HG03575 (cell line): ENCODE results near the gene LYPD6B.

Source experiments
- ATAC-seq: cut with Tn5 transposase; IDR thresholded peaks from one replicate; pipeline ENCODE4 v1.9.1; 2021; ENCODE audit not compliant: unreplicated experiment, insufficient number of reproducible peaks, low FRiP score; ENCODE audit errors: extremely low read depth

Gene LYPD6B

GRCh38 chr2:149008381-149008780 is 30.1 kb upstream of the LYPD6B start:
- no peak for ATAC-seq

DNA sequence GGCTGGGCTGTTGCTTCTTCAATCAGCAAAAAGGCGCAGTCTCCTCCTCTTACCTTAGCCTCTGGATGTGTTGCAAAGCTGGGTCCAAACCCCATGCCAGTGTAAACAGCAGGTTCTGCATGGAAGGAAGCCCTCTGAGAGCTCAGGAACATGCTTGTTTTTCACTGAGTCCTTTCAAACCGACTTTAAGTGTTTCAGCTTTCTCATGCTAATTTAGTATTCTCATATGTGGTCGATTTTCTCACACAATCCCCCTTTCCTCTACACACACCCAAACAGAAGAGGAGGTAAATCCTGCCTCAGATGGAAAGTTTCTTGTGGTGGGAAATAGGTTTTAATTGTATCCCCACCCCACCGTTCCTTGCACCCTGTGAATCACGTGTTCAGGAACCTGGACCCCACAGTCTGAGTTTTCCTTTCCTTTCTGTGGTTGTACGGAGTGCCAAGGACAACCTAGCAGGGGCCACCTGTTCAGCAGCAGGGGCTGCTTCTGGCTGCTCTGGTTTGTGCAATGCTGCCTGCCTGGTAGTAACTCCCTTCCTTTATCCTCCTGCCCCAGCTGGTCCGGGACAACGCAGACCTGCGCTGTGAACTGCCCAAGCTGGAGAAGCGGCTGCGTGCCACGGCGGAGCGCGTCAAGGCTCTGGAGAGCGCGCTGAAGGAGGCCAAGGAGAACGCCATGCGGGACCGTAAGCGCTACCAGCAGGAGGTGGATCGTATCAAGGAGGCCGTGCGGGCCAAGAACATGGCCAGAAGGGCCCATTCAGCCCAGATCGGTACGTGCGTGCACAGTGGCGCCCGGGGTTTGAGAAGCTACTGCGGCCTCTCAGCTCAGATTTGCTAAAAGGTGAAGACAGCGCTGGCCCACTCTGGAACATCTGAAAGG is 28.7 kb upstream of the LYPD6B start:
- ATAC-seq = no peak

DNA sequence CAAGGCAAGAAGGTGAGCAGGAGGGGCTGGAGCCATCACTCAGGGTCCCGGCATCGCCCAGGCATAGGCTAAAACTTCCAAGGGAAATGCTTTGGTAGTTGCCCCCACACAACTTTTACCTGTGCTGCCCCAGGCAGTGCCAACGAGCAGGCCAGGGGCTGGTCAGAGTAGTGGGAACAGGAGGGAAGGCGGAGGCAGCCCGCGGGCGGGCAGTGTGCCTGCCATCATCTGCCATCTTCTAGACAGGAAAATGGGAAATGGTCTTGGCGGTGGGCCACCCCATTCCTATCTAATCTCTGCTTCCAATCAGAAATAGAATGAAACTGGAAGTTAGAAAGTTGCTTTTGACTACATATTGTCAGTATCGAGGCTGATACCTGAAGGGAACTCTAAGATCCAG is 26.0 kb upstream of the LYPD6B start:
- ATAC-seq = no peak

DNA sequence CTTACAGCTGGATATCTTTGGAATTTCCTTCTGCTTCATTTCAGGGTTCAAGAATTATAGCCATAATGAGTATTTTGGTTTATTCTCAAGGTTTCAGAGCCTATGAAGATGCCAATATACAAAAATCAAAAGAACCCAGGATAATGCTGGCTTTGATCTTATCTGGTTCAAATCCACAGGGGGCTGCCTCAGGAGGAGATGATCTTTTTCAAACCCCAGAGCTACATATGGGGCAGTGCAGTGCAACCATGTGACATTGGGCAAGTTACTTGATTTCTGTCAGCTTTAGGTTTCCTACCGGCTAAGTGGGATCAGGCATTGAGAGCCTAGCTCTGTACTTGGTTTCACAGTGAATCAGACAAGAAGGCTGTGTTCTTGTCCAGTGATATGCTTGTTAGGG is 23.0 kb upstream of the LYPD6B start:
- ATAC-seq = no peak

- no peak for ATAC-seq
Measured at GRCh38 chr2:149015926-149016563, 22.5 kb upstream of the LYPD6B start.

DNA sequence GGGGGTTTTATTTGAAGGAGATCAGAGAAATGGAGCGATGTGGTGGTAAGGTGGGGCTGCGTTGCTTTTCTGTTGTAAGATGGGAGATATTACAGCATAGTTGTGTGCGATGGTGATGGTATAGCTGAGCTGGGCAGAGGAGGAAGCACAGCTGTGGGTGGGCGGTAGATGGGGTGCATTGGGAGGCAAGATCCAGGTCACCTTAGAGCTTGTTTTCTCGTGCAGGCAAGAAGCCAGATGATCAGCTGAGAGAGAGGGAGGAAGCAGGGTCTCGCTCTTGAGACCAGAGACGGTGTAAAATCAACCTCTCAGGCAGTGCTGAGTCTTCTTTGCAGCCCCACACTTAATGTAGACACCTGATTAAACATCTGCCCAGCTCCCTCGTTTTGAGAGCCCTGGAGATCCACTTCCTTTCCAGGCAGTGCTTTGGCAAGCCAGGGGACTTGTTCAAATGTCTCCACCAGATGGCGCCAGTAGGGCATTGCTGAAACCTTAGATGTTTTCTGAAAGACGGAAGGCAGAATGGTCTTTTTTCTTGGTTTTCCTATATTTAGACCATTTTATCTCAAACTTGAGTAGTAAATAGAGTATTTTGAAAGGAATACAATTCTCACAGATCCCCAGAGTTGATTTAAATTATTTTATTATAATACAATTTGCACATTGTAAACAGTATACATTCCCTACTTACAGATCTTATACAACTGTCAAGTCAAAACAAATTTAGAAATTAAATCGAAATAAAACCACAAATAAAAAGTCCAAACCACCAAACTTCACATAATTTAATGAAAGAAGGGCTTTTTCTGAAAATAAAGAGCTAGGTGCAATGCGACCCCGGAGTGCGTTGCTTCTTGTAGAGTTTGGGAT is 21.1 kb upstream of the LYPD6B start:
- ATAC-seq = no peak

DNA sequence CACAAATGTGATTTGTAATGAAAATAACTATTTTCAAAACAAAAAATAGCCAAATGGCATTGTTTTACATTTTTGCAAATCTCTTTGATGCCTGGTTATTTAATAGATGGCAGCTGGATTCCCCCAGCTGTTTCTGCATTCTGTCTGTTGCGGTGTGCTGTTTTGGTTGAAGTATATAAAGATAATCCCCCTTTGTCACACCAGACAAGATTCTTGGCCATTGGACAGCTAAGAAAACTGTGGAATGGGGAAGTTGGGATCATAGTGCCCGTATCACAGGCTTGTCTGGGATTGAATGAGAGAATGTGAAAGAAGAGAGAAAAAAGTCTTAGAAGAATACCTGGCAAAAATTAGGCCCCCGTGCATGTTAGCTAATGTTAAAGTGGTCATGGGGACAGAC is 19.5 kb upstream of the LYPD6B start:
- ATAC-seq = no peak

DNA sequence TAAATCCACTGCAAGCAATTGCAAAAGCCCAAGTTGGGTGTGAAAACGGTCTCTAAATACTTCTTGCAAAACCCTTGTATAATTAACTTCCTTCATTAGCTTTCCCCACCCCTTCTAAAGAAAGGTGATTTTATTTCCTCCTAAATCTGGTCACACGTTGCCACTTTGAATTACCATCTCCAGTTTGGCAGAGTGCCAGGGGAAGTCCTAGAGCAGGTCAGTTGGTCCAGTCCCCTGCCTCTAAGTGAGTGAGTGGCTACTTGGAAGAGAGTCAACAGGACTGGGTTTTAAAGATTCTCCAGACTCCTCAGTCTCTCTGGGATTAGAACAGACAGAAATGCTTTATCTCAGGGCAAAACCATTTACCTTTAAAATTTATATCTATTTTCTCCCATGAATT is 18.7 kb upstream of the LYPD6B start:
- ATAC-seq = no peak

DNA sequence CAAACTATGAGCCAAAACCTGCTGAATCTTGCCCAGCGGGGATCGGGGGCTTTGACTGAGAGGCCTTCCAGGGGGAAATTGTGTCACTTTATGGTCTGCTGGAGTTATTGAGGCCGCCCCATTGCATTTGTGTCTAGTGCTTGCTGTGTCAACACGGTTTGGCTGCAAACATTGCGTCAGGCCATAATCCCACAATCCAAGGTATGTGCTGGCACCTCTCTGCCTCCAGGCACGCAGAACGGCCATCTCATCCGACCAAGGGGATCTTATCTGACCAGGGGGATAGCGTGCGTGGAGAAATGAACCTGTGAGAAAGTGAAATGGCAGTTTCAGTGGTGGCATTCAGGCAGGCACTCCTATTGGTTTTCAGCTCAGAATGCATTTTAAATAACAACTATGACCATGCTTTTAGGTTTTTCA is 18.1 kb upstream of the LYPD6B start:
- ATAC-seq = peak; percentile 26

- ATAC-seq = peak; percentile 74
Measured at GRCh38 chr2:149021271-149021719, 17.2 kb upstream of the LYPD6B start.

DNA sequence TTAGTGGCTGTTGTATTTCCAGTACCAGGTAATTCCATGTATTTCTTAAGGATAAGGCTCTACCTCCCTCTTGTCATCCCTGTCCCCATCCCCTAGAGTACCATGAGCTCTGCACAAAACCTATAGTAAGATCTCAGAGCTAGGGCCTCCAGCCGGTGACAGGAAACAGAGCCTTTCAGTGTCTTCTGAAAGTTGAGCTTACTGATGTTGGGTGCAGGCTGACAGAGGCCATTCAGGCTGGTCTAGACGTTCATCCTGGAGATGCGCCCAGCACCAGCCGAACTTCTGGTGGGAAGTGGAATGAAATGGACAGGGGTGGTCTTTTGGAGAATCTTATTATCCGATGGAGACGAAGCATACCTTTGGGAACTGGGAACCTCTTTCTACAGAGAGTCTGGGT is 16.7 kb upstream of the LYPD6B start:
- ATAC-seq = peak; percentile 32

DNA sequence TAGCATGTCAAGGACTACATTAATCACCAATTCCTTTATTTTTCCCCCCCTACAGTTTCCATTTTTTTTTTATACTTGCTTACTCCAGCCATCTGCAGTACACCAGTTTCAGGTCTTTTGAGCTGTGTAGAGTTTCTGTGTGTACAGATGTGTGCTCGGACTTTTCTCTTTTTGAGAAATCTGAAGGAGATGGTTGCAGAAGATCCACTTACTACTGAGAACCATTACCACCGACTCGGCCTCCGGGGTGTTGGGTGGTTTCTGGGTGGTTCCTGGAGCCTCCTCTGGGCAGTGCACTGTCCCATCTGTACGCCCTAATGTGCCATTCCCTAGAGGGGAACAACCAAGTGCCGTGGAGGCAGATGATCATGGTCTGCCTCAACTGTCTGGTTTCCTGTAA is 15.4 kb upstream of the LYPD6B start:
- no peak for ATAC-seq

- no peak for ATAC-seq
Measured at GRCh38 chr2:149027590-149028250, 10.8 kb upstream of the LYPD6B start.

DNA sequence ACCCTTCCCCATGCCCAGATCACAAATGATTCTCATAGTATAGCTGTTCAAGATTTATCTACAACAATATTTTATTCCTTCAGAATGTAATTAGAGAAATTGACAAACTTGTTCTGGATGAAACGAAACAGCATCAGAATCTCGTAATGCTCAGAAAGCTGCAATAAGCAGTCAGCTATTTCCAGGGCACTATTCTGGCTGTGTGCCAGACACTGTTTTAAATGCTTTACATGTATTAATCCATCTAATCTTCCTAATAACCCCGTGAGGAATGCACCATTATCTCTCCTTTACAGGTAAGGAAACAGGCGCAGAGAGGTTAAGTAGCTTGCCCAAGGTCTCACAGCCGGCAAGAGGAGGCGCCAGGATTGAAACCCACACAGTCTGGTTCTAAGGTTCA is 10.1 kb upstream of the LYPD6B start:
- no peak for ATAC-seq

- ATAC-seq = no peak
Measured at GRCh38 chr2:149028891-149029290, 9.6 kb upstream of the LYPD6B start.

GRCh38 chr2:149029307-149029965 is 9.1 kb upstream of the LYPD6B start:
- ATAC-seq = no peak

DNA sequence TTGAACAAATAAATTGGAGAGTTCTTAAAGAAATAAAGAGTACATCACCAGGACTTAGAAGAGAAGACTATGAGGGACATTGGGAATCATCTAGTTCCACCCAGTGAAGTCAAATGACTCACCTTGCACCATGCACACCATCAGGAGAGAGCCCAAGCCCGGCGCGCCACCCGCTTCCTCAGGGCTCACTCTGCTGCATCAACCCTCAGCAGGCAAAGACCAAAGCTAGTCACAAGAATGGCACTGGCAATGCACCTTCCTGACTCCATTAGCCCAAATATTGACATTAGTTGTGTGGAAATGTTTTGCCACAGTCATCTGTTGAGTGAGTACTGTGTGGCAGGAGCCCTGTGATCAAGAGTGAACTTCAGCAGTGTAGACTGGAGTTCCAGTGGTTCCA is 7.1 kb upstream of the LYPD6B start:
- no peak for ATAC-seq

- no peak for ATAC-seq
Measured at GRCh38 chr2:149033716-149034115, 4.8 kb upstream of the LYPD6B start.

DNA sequence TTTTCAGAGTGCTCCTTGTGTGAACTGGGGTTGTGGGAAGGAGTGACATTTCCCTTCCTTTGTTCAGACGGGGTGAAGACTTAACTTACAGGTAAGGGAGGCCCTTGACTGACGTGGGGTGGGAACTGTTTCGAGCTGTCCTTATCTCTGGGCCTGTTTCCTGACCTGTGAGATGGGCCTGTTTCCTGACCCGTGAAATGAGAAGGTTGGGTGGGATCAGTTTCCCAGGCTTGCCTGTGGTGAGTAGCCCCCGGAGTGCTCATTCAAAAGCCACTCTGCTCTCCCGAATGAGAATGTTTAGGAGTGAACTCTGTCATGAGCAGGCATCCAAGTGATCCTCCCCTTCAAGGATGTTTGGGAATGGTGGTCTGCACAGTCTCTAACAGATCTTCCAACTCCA is 4.1 kb upstream of the LYPD6B start:
- ATAC-seq = no peak
